ENCODE measurements around the gene LARP1.
"Not testable (repeated sequence)": the region's sequence is repeated elsewhere in the genome, so short reads cannot be mapped to it uniquely, and the experiment has no call there.

Gene LARP1

DNA sequence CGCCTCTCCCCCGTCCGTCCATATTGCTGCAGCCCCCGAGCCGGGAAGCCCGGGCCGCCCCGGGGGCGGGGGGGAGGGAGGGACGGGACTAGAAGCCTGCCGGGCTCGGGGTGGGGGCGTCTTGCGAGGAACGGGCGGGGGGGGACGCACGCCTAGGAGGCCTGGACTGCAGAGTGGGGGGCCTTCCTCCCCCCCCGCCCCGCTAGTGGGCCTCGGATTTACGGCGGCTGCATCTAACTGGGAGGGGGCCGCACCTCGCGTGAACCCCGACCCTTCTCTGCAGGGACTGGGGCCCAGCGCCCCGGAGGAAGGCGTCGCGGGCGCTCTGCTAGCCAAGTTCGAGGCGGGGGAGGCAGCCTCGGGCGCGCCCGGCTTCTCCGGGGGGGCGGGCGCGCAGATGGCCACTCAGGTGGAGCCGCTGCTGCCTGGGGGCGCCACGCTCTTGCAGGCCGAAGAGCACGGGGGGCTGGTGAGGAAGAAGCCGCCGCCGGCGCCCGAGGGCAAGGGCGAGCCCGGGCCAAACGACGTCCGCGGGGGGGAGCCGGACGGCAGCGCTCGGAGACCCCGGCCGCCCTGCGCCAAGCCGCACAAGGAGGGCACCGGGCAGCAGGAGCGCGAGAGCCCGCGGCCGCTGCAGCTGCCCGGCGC lies at the start of gene LARP1:
TSS of gene LARP1 (plus strand) at position 17 of the 648 bp plus-strand sequence. CDS start at position 398, 381 bp downstream.
- DNase-seq: no peak

DNA sequence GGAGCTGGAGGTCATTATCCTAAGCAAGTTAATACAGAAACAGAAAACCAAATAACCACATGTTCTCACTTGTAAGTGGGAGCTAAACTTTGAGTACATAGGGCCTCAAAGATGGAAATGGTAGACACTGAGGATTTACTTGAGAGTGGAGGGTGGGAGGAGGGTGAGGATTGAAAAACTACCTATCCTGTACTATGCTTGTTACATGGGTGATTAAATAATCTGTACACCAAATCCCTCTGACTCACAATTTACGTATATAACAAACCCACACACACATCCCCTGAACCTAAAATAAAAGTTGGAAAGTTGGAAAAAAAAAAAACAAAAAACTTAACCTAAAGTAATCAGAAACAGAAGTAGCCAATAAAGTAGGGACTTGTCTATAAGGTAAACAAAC lies 48.8 kb upstream of the LARP1 start:
- DNase-seq: no peak

More for the DNA sequence above, at the start of gene LARP1:
- in situ Hi-C loops (cut with MboI; ENCODE audit: low pct_unique_long_range_greater_than_20kb, low sequenced_read_pairs): no loop called here

DNA sequence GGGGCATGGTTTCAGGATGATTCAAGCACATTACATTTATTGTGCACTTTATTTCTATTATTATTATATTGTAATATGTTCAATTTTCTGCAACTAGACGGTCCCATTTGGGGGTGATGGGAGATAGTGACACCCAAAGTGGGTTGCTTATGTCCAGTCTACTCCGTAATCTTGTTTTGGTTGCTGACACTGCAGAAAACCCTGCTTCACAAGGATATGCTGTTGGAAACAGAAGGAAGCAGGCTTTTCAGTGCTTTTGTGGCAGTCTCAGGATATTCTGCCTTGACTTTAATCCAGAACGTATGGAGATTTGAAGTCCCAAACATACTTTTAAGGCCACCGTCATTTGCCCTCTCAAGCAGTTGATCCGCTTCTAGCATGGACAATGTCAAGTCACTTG lies 47.5 kb upstream of the LARP1 start:
- DNase-seq: no peak
- in situ Hi-C loops (cut with MboI; ENCODE audit: low pct_unique_long_range_greater_than_20kb, low sequenced_read_pairs): no loop called here

More for the DNA sequence above, 48.8 kb upstream of the LARP1 start:
- in situ Hi-C loops (cut with MboI; ENCODE audit: low pct_unique_long_range_greater_than_20kb, low sequenced_read_pairs): no loop called here

DNA sequence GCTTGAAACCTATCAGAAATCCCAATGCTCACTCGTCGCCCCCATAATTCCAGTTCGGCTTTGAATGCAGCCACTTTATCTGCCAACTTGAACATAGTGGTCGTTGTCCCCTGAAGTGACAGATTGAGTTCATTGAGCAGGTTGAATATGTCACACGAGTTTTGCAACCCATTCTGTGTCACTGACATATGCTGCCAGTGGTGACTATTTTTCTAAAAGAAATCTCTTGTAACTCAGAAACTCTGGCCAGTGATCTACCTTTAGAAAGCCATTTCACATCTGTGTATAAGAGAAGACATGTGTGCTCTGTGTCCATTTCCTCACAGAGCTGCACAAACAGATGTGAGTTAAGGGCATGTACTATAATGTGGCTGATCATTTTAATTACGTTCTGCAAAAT lies 47.0 kb upstream of the LARP1 start:
- in situ Hi-C loops (cut with MboI; ENCODE audit: low pct_unique_long_range_greater_than_20kb, low sequenced_read_pairs): no loop called here
- DNase-seq: no peak

DNA sequence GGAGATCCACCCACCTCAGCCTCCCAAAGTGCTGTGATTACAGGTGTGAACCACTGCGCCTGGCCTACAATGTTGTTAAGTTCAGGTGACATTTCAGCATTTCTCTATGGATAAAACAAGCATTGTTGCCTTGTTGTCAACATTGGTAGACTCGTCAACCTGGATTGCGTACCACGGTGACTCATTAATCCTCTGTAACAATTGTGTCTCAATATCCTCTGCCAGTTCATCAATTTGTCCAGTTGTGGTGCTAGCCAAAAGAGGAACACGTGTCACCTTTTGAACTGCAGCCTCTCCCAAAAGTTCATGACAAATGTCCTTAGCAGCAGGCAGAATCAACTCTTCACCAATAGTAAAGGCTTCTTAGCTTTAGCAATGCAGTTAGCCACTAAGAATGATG lies 46.3 kb upstream of the LARP1 start:
- in situ Hi-C loops (cut with MboI; ENCODE audit: low pct_unique_long_range_greater_than_20kb, low sequenced_read_pairs): no loop called here
- DNase-seq: no peak

DNA sequence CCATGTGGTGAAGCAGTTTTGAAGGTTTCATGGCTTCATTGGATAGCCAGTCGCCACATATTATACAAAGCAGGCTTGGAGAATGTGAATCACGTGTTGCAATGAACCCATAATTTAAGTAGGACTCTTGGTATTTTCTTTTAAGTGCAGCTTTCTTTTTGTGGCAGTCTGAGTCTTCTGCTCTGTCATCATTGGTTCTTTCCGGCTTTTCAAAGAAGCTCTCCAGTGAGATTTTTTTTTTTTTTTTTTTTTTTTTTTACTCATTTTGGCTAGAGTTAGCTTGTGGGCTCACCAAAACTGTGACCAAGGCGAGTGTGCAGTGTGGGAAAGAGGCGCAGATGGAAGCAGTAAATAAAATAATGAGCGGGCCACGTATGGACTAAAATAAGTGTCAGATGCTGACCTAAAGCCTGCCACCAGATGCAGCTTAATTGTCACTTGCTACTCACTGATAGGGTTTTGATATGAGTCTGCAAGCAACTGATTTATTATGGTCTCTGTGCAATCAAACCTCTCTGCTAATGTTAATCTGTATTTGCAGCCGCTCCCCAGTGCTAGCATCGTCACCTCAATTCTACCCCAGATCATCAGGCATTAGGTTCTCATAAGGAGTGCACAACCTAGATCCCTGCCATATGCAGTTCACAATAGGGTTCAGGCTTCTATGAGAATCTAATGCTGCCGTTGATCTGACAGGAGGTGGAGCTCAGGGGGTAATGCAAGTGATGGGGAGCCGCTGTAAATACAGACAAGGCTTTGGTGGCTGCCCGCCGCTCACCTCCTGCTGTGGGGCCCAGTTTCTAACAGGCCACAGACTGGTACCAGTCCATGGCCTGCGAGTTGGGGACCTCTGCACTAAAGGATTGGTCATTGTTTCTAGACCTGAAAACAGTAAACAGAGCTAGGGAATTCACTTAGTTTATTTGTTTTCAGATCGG lies 45.5 kb upstream of the LARP1 start:
- in situ Hi-C loops (cut with MboI; ENCODE audit: low pct_unique_long_range_greater_than_20kb, low sequenced_read_pairs): no loop called here
- DNase-seq: no peak

DNA sequence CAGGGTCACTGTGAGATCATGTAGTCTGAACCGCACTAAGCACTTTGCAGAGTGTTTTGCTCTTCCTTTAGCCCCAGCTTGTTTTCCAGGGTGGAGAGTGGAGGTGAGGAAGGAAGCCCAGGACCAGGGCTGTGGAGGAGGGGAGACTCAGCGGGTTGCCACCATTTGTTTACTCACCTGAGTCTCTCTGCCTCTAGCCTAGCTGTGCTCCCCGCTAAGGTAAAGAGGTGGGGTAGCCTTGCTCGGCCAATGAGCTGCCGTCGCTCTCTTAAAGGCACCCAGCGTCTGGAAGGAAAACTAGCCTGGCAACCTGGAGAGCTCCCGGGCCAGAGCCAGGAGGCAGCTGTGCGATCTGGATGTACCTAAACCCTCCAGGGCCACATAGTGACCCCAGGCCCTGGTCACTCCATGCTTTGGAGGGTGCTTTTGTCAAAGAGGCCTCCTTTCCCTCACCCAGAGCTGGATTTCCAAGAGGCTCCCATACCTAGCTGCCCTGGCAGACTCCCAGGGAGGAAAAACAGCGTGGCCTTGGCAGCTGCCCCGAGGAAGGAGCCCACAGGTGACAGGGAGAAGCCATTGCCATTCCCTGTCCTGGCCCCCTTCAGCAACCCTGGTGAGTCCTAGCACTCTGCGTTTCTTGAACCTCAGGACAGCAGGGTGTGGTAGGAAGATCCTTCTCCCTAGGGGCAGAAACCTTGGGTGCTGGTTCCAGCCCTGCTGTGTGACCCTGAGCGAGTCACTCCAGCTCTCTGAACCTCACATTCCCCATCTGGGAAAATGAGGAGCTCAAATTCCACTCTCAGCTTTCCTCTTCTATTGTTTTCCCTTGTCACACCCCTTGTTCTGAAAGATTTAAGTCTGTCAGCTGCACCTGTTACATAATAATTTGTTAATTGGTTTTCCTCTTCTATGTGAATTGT lies 42.4 kb upstream of the LARP1 start:
- DNase-seq: no peak
- in situ Hi-C loops (cut with MboI; ENCODE audit: low pct_unique_long_range_greater_than_20kb, low sequenced_read_pairs): no loop called here

DNA sequence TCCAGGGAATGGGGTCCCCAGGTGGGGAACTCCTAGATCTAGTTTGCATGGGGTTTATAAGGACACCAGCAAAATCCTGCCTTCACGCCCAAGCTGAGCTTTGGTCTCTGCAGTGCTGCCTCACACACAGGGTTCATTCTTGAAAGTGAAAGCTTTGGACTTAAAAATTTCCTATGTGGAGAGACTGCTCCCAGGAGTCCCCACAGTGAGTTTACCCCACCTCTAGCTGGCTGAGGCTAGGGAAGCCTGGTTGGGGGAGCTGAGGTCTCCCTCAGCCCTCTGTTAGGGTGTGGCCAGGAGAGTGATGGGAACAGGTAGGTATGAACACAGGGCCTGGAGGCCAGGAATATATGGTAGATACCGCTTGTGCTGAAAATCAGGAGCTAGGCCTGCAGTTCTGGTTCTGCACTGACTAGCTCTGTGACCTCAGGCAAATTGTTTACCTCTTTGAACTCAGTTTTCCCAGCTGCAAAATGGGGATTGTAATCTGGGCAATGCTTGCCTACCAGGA lies 41.5 kb upstream of the LARP1 start:
- in situ Hi-C loops (cut with MboI; ENCODE audit: low pct_unique_long_range_greater_than_20kb, low sequenced_read_pairs): no loop called here
- no peak for DNase-seq

DNA sequence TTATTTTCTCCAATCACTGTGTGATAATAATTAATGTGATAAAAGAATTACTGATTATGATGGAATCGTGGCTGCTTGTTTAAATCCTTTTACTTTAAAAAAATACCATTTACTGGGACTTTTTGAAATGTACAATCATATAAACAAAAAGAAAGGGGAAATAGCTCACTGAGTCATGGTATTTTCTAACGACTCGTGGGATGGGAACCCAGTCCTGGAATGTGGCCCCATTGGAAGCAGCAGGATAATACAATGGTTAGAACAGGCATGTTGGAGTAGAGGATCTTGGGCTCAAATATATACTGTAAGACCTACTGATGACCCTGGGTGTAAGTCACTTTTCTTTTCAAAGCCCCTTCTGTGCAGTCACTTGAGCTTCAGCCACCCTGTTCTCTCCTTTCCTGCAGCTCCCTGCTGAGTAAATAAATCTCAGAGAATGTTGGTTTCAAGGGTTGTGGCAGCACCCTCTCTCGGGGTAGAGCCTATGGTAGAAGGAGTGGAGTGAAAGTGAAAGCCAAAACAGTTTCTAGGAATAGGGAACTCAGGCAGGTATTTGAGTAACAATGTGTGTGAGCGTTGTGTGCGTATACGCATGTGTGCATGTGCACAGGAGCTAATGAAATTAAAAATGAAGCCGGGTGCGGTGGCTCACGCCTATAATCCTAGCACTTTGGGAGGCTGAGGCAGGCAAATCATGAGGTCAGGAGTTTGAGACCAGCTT lies 40.8 kb upstream of the LARP1 start:
- peak; percentile 72 for DNase-seq
- in situ Hi-C loops (cut with MboI; ENCODE audit: low pct_unique_long_range_greater_than_20kb, low sequenced_read_pairs): no loop called here

DNA sequence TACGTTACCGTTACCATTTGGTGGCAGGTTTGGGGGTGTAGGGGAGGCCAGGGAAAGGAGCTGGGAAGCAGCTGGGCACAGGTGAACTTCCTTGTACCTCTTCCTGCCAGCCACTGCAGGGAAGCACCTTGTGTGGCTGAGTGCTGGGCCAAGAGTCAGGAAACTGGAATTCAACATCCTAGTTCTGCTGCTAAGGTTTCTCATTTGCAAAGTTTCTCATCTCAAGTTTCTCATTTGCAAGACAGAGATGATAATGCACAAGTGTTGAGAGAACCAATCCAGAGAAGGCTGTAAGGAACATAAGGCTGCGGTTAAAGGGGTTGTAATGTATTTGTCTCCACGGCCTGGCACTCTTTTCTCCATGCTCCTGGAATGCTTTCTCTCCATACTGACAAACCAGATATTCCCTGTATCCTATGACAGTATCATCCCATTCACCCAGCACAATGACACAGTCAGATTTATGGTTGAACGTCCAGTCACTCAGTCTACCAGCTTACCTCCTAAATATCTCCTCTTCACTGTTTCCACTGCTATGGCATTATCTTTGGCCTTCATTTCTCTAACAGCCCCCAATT lies 33.6 kb upstream of the LARP1 start:
- no peak for DNase-seq
- in situ Hi-C loops (cut with MboI; ENCODE audit: low pct_unique_long_range_greater_than_20kb, low sequenced_read_pairs): no loop called here

DNA sequence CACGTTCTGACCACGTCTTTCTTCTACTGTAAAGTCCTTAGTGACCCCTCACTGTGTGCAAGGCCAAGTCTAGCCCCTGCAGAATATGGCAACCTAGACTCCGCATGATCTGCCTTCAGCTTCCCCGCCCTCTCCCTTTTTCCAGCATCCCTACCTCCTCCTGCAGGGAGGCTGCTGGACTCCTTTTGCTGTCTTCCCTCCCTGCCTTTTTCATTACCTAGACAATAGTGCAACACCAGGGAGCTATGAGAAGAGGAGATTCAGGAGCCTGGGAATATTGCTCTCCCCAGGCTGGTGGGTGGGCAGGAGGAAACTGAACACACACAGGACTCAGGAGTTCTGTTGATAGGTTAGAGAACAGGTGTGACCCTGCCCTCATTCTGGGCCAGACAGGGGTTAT lies 33.1 kb upstream of the LARP1 start:
- in situ Hi-C loops (cut with MboI; ENCODE audit: low pct_unique_long_range_greater_than_20kb, low sequenced_read_pairs): no loop called here
- DNase-seq: no peak

DNA sequence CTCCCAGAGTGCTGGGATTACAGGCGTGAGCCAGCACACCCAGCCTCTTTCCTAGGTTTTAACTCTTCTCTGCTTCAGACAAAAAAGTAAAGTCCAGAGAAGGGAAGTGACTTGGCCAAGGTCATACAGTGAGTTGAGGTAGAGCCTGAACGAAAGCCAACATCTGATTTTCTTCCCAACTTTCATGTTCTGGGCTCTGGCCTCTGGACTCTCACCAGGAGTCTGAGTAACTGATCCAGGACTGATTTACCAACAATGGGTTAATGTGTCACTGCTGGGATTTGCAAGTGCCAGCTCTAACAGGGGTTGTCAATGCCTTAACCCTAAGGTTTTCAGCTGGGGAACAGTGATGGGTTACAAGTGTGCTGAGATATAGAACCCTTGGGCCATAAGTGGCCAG lies 32.2 kb upstream of the LARP1 start:
- no peak for DNase-seq
- in situ Hi-C loops (cut with MboI; ENCODE audit: low pct_unique_long_range_greater_than_20kb, low sequenced_read_pairs): no loop called here

DNA sequence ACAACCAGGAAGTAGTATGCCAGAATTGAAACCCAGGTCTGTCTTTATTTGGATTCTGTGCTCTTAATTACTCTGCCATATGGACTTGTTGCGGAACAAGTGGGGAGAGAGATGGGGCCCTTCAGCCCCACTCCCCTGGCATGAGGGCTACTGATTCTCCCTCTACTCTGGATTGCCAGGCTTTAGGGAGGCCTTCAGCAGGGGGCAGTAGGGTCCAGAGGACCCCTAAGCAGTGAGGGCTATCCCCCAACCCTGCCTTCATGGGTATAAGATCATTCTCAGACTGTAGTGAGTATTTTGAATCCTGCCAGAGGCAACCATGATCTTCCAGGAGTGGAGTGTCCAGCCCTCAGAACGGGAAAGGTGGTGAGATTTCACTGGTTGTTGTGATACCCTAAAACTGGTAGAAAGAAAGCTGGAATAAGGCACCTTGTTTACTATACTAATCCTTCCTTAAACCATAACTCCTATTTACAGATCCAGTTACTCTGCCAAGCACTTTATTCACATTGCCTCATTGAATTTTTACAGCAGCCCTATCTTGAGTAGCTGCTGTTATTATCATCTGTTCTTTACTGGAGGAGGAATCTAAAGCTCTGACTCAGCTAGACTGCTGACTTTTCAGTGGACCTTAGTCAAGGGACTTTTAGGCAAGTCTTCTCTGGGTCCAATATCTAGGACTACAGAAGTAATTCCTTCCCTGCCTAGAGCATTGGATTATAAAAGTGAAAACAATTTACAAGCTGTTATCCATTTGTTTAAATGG lies 31.3 kb upstream of the LARP1 start:
- in situ Hi-C loops (cut with MboI; ENCODE audit: low pct_unique_long_range_greater_than_20kb, low sequenced_read_pairs): no loop called here
- no peak for DNase-seq

DNA sequence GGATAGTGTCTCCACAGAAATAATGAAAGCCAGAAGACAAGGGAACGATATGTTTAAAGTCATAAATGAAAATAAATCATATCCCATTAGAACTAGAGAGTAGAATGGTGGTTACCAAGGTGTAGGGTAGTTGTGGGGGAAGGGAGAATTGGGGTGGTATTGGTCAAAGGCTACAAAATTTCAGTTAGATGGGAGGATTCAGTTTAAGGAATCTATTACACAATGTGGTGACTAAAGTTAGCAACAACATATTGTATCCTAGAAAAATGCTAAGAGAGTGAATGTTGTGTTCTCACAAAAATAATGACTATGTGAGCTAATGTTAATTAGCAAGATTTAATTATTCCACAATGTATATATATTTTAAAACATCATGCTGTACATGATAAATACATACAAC lies 27.8 kb upstream of the LARP1 start:
- DNase-seq: no peak
- in situ Hi-C loops (cut with MboI; ENCODE audit: low pct_unique_long_range_greater_than_20kb, low sequenced_read_pairs): no loop called here

DNA sequence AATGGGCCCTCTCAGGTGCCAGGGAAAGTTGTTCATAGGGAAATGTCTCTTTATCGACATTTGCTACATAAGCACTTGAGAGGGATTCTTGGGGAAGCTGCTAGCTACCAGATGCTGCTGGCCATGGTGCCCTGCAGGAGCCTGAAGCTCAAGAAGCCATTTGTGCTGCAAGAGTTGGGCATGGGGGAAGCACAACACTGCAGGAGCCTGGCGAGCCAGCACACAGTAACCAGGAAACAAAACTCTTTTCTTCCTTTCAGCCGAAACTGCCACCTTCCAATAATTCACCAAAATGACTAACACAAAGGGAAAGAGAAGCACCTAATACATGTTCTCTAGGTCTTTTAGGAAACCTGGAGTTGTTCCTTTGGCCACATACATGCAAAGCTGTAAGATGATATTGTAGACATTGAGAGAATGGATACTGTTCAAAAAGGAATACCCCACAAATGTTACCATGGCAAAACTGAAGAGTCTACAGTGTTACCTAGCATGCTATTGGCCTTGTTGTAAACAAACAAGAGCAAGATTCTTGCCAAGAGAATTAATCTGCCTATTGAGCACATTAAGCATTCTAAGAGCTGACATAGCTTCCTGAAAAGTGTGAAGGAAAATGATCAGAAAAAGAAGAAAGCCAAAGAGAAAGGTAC lies 26.1 kb upstream of the LARP1 start:
- no peak for DNase-seq
- in situ Hi-C loops (cut with MboI; ENCODE audit: low pct_unique_long_range_greater_than_20kb, low sequenced_read_pairs): no loop called here

DNA sequence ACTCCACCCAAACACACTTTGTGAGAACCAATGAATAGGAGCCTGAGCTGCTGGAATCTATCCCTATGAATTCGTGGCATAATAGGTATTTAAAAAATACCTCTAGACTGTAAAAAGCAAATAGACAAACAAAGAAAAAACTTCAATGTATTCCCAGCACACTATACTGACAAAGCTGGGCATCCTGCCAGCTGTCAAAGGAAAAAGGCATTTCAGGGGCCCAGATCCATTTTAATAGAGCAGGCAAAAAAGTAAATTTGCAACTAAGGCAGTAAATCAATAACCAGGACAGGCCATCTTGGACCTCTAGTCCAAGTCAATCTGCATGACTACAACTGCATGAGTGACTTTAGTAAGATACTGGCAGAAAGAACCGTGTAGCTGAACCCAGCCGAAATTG lies 25.6 kb upstream of the LARP1 start:
- in situ Hi-C loops (cut with MboI; ENCODE audit: low pct_unique_long_range_greater_than_20kb, low sequenced_read_pairs): no loop called here
- DNase-seq: no peak

DNA sequence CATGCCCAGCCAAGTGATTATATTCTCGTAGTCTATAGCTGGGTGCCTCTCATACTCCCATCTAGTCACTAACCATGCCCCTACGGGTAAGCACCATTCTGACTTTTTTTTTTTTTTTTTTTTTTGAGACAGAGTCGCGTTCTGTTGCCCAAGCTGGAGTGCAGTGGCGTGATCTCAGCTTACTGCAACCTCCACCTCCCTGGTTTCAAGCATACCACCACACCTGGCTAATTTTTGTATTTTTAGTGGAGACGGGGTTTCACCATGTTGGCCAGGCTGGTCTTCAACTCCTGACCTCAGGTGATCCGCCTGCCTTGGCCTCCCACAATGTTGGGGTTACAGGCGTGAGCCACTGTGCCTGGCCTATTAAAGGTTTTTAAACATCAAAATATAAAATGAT lies 24.4 kb upstream of the LARP1 start:
- DNase-seq; in situ Hi-C loops (cut with MboI; ENCODE audit: low pct_unique_long_range_greater_than_20kb, low sequenced_read_pairs): not testable (repeated sequence)
